ENCODE measurements around the gene NEDD8. TPM values are rescaled to one million over a fixed set of nuclear protein-coding genes. Genes with fewer than 3 reads are reported as not detected.
A peak's percentile ranks its signal among the peaks of the same experiment; 100 is the strongest.

The NEDD8 gene
- polyA plus RNA-seq (ENCODE audit: insufficient read length): 176 TPM

DNA sequence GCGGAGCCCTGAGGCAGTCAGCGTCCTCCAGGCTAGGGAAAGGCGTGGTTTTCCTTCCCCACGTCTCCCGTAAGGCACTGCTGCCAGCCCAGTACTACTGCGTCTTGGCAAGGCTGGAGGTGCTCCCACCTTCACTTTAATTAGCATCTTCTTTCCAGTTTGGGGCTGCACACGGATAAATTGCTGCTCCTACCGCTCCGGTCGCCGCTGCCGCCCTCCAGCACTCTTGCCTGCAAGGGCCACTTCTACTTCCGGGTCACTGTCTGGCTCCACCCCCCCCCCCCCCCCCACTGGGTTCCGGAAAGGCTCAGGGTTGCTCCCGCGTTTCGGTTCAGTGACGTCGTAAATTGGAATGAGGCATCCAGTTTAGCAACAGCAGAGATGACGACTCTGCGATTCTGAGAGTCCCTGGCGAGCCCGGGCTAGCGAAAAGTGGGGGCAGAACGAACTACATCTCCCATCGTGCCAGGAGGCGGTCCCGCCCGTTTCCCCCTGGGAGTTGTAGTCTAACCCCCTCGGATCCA is at the start of gene NEDD8:
Gene NEDD8 (minus strand): TSS at position 247 of the 524 bp plus-strand sequence. CDS start 100 bp downstream, at position 147.
- DNase-seq: peak; percentile 91

DNA sequence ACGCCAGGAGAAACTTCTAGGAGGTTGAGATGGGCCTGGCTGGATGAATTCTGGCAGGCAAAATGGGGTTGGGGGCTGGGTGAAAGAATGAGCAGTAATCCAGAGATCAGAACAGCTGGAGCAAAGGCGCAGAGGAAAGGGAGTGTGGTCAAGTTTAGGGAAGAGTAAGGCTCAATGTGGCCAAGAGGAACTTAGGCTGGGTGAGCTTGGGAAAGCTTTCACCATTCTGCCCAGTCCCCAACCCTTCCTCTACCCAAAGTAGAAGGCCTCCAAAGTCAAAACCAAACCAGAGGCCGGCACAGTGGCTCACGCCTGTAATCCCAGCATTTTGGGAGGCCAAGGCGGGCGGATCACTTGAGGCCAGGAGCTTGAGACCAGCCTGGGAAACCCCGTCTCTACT is 49.5 kb upstream of the NEDD8 start:
- no peak for DNase-seq

DNA sequence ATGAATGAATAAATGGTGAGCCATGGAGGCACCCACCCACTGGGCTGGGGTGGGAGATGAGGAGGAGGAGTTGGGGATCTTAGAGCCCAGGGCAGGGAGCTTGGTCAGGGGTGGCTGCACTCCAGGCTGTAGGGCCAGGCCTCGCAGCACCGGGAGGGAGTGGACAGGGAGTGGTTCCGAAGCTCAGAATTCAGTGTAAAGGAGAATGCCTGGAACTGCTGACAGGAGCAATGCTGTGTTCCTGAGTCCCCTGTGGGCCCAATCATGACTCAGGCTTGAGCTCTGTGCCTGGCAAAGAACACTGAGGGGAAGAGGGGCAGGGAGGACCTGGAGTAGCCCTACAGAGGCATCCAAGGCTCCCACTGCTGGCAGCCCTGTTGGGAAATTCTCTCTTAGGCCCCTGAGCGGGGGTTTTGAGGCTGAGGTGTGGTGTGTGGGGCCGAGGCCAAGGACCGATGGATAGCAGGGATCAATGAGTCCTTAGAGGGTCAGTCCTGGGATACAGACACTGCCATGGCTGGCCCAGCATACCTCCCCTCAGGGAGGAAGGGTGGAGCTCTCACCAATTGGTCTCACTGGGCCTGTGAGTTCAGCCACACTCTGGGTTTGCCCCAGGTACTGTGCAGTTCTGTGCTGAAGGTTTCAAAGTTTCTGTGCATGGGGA is 48.8 kb upstream of the NEDD8 start:
- DNase-seq: no peak

DNA sequence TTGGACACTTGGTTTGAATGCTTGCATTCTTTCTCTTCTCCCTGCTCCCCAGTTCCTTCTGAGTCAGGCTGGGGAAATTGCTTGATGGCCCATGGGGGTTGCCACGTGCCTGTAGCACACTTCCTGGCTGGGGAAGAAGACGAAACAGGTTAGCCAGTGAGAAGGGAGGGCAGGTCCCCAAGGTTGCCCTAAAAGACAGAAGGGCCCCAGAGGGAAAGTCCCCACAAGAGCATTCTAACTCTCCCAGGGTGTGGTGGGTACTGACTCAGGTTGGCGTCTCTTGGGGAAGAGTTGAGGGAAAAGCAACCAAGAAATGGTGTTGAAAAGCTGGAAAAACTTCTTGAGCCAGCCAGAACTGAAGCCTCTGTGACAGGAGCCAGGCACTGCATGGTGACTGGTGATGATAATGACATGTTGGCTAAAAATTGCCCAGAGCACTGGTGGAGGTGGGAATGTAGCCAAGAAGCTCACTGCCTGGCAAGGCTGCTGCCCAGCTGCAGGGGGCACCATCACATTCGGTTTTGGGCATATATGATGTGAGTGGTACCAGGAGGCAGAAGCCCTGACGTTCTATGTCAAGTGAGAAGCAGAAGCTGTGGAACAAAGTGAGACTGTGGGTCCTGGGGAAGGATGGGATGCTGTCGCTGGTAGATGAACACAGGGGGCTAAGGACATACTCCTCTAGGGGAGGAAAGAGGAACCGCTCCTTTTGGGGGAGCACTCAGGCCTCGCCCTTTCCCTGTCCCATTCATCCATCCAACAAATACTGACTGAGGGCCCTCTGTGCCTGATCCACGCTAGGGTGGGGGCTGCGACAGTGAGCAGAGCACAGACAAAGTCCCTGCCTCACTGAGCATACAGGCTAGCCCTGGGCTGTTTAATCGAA is 47.4 kb upstream of the NEDD8 start:
- DNase-seq: no peak

DNA sequence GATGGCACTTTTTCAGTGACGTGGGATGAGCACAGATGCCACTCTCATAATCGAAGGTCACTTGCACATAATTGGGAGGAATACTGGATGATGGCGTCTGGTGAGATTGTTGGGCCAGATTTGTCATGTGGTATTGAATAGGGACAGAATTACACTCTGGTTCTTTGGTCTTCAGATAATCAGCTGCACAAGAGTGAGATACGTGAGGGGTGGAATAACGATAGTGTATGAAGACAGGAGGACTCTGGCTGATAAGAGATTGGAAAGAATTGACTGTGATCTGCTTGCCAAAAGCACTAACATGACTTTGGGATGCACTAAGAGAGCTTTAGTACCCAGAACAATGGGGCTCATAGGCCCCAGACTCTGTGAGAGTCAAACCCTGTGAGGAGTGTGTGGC is 46.3 kb upstream of the NEDD8 start:
- no peak for DNase-seq

DNA sequence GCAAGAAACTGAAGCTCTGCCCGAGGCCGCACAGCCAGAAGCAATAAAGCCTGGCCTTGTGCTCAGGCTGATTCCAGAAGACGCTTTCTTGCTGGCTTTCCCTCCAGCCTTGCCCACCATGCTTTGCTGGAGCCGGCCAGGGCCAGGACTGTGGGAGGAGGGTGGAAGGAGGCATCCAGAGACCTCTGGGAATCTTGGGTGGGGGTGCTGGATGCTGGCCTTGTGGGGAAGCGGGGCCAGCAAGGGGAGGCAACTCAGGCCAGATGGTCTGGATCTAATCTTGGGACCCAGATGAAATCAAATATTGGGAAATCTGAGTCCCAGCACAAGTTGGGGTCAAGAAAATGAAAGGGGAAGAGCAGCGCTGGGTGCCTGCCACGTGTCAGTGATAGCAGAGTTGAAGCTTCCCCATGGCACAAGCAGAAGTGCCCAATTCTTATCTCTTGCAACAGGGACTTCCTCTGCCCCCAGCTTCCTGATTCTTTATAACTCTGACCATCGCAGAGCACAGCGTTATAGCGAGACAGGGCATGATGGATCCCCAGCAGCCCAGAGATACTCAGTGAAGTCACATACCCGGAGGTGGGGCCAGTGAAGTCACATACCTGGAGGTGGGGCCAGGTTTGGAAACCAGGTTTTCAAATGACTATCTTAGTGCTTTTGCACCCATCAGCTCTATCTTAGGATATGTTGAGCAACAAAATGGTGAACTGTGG is 45.6 kb upstream of the NEDD8 start:
- no peak for DNase-seq

DNA sequence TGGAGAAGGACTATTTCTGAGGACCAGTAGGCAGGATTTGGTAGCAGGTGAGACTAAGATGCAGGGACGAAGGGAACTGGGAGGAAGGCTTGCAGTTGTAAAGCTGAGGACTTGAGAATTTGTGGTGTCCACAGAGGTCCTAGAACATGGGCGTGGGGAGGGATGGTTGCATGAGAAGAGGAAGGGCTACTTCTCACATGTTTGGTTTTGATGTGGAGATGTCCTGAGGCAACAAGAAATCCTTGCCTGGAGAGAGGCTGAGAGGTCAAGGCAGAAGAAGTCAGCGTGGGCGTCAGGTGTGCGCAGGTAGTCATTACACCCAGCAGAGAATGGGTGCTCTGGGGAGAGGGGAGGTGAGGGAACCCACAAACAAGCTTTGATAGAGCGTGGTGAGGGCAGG is 44.9 kb upstream of the NEDD8 start:
- DNase-seq: no peak

DNA sequence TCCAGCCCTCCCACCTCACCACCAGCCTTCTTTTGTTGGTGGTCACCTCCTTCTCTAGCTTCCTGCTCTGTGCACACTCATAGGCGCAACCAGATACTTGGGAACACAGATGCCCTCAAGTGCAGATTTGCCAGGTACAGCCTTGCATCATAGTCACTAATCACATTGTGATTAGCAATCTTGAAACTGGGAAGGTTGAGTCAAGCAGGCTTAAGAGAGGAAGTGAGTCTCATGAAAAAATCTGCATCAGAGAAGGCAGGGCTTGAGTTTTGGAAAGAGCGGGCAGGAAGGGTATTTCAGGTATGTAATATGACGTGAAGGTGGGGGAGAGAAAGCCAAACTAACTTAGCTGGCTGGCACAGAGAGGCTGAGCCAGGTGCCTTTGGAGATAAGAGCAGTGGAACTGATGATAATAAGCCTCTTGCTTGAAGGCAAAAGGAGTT is 42.0 kb upstream of the NEDD8 start:
- DNase-seq: no peak

DNA sequence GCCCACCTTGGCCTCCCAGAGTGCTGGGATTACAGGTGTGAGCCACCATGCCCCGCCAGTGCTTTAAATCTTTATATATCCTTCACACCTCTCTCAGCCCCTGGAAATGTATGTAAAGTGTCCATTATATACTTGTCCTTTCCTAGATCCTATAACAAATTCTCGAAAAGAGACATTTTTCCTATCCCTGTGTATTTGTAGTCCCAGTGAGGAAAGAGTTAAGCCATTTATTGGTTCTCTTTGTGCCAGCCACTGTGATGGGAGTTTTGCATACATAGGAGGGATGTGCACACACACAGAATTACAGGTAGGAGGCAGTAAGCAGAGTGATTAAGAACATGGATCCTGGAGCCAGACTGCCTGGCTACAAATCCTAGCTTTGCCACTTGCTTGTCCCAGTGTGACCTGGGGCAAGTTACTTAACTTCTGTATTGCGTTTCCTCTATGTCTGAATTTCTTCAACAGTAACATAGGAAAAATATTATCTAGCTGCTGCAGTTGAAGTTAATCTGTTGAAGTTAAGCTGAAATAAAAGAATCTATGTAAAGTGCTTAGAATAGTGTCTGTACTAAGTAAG is 41.3 kb upstream of the NEDD8 start:
- no peak for DNase-seq

DNA sequence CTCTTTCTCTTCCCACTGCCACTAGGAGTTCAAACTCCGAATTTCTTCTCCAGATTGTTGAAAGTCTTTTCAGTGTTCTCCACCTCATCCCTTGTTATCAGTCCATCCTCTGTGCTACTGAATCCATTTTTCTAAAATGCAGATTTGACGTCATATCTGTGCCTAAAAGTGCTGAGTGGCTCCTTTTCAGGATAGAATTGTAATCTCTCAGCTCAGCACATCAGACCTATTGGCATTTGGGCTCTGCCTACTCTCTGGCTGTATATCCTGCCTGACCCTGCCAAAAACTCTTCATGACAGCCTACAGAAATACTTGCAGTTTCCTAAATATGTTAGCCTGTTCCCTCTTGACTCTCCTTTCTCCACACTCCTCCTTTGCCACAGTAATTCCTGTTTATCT is 40.3 kb upstream of the NEDD8 start:
- DNase-seq: no peak

DNA sequence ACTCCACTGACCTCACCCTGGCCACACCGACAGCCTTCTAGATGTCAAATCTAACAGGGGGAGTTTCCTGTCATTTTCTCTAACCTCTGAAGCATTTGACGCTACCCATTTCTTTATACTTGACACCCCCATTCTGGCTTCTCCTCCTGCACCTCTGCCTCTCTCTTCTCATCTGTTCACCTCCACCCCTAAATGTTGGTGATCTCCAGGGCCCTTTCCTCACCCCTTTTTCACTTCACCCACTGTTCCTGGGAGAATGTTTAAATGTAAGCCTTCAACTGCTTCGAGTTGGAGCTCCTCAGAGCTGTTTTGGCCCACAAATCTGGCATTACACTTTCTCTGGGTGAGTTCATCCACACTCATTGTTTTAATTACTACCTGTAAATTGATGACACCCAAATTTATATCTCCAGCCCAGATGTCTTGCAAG is 39.7 kb upstream of the NEDD8 start:
- no peak for DNase-seq

DNA sequence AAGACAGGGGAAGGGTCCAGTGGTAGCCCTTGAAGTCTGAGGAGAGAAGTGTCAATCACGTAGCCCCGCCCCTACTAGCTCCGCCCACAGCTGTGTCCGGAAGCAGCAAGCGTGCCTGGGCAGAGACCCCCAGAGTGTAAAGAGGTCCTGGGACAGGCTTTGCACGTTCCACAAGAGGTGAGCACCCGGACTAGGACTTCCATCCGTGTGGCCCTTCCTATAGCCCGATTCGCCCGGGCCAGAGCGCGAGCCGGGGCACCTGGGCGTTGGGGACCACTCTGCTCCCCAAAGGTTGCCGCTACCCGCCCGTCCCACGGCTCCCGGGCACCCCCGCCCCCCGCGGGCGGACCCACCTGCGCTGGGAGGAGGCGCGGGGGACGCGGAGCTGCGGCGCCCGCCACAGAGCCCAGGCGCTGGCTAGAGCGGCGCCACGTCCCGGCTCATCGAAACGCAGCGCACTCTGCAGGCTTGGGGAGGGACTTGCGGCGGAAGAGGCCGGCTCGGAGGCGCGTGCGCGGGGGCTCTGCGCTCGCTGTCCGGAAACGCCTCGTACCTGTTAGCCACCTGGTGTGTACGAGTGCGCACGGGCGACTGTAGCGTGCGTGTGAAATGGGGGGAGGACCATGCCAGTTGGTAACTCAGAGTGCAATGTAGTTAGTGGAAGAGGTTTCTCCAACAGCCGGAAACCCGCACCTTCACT is 39.1 kb upstream of the NEDD8 start, which contains the start of gene RABGGTA:
Gene RABGGTA (minus strand): TSS at position 464 of the 700 bp plus-strand sequence. CDS start 482 bp downstream, outside the sequence.
- peak; percentile 89 for DNase-seq

DNA sequence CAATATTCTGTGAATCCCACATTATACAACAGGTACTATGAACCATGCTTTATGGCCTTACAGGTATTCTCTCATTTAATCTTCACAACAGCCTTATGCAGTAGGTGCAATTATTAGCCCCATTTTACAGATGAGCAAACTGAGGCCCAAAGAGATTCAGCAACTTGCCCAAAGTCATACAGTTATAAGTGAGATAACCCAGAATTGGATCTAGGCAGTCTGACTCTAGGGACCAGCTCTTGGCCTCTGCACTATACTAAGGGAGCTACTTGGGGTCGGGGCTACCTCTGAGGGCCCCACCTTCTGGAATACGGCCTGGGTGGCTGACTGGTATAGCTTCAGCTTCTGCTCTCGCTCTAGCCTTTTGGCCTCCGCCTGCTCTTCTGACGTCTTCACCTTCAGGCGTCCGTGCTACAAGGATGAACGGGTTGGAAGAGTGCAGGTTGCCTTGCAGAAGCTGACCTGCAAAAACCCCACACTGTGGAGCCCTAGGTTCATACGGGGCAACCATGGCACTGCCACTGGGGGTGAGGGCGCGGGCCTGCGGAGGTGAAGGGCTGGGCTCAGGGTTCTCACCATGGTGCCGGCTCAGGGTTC is 38.5 kb upstream of the NEDD8 start:
- DNase-seq: no peak

DNA sequence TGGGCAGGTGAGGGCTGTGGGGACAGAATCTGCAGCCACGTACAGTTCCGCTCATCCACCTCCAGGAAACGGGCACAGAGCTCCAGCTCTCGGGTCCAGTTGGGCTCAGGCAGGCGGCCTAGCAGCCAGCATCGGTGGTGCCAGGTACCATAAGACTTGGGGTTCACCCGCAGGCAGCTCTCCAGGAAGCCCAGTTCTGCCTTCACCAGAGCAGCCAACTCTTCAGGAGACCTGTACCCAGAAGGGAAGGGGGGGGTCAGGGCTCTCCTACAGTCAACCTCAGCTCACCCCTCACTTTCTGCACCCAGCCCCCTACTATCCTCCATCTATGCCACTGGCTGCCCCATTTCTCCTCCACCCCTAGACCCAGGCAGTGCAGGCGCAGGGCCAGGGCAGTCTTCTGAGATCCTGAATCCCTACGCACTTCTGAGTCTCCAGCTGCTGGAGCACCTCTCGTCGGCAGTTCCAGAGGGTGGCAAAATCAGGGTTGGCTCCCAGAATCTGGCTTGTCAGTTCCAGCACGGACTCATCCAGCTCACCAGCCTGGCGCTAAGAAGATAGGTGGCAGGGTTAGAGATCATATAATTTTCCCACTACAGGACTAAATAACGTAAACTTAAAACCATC is 37.9 kb upstream of the NEDD8 start:
- no peak for DNase-seq

DNA sequence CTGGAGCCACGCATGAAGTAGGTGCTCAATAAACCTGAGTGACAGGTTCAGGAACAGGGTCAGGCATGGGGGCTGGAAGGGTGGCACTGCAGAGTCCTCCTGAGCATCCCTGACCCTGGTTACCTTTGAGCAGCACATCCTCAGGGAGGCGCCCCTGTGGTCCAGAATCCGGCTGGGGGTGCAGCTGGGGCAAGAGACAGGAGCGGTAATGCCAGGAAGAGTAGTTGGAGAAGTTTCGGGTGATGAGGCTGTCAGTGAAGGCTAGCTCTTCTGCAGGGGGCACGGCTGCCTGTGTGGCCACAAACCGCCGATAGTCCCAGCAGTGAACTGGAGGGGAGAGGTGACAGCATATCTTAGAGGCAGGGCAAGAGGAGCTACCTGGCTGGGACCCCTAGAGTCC is 37.2 kb upstream of the NEDD8 start:
- no peak for DNase-seq

DNA sequence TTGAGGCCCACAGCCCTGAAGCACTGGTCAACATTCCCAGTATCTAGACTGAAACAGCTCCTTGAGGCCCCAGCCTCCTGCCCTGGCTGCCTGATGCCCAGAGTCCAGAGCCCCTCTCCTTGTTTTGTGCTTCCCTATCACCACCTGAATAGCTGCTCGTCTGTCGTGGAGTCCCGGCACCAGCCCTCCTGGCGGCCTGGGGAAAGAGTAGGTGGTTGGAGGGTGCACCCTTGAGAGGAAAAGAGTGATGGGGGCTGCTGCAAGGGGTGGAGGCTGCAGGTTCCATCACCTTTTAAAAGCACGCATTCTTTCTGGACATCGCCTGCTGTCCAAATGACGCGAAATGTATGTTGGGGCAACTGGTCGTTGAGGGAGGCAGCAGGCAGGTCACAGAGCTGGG is 36.1 kb upstream of the NEDD8 start:
- no peak for DNase-seq

DNA sequence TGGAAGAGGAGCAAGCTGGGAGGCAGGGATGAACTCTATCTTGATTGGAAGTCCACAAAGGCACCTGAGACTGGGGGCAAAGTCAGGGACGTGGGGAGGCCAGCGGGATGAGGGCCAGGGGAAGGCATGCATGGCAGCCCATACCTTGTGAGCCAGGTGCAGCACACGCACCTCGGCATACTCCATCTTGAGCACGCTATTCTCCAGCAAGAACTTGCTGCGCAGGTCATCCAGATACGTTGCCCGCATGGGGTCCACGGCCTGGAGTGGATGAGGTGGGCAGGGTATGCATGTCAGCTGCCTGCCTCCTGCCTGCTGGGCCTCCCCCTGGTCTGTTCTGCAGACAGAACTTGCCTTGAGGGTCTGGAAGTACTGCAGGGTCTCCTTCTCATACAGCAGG is 35.3 kb upstream of the NEDD8 start:
- no peak for DNase-seq

DNA sequence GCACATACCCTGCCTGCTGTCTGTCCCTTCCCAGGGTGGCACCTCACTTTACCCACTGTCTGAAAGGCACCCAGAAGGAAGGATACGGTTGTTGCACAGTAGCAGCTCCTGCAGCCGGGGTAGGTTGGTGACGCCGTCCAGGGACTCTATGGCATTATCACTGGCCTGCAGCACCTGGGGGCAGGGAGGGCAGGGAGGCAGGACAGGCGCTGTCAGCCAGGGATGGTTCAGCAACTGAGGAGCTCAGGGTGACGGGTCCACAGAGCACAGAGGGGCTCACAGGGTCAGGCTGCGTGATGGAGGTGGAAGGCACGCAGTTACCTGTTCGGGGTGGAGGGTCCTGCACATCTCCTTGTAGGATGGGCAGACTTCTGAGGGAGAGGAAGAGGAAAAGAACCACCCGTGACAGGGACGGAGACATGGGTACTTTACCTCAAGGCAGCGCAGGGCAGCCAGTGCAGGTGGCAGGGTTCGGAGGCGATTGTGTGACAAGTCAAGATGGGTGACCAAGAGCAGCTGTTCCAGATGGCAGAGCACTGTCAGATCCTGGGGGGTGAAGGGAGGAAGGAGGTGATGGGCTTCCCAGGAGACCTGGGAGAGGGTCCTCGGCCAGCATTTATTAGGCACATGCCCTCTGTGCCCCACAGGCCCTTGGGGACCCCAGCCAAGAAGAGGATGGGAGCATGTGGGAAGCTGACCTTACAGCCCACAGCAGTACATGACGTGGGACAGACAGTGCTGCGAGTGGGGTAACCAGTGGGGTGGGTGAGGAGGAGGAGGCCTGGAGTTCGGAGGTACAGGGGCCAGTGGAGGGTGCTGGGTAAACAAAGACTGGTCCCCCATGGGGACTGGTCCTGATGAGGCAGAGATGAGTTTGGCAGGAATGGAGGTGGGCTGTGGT is 34.4 kb upstream of the NEDD8 start:
- DNase-seq: no peak

DNA sequence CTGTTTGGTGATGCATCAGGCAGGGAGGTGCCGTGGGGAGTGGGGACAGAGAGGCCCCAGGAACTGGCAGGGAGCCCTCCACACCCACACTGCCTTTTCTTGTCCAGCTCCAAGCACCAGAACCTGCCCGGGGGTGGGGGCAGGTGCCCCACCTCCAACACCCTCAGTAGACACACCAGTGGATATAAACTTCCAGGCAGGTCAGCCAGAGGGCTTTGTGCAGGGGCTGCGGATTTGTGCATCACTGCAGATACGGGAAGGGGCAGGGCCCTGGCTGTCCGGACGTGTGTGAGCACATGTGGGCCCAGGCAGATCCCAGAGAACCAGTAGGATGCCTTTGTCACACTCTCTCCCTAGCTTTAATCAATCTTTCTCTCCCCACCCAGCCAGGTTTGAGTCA is 32.1 kb upstream of the NEDD8 start:
- no peak for DNase-seq

DNA sequence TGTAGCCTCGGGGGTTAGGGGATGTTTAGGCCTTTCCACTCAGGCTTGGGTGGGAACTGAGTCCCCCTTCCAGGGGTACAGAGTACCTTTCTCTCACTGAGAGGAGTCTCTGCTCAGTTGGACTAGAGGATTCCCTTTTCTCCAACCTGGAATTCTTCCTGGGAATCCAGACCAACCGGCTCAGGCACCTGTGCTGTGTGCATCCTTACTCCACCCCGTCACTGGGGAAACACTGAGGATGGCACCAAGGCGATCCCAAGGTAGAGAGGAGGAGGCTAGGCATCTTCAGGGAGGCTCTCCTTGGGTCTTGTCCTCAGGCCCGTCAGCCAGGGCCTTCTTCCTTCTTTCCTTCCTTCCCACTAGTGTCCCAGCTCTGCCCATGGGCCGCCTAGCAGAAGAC is 31.7 kb upstream of the NEDD8 start:
- no peak for DNase-seq

Measured in hindlimb muscle (tissue), 1 donor.